A549 treated with CpdA at 1 μM for 4 hours (cell line): Measurements from ENCODE around the gene BACE1-AS. TPM values are rescaled to one million over a fixed set of nuclear protein-coding genes. Genes with fewer than 3 reads are reported as not detected.

Experiments
- total RNA-seq: library from RNA; stranded (reverse); fragments of 200-300 nt; extraction: Qiagen RNA extraction; gene quantifications from 5 replicates; pipeline ENCODE4 v1.2.3, GENCODE V29; 2022; ENCODE audit warnings: low read depth

The BACE1-AS gene
- total RNA-seq = 1.6 to 2.5 TPM (median 2.4 TPM) in 5 replicates

GRCh38 chr11:117290809-117291396 is at the start of gene BACE1-AS:
Gene BACE1-AS, plus strand, starts transcription at chr11:117291346.

GRCh38 chr11:117316197-117316961 is 25.2 kb downstream of the BACE1-AS start, which contains the start of gene BACE1:
Gene BACE1, minus strand, starts transcription at chr11:117316256. Its CDS starts 461 bp downstream, at chr11:117315795.

GRCh38 chr11:117327567-117328374 is 36.6 kb downstream of the BACE1-AS start, which contains the start of gene CEP164:
Gene CEP164, plus strand, starts transcription at chr11:117327854. Its CDS starts 10,733 bp downstream, at chr11:117338587.

Other genes with a start within 250 kb of the BACE1-AS start
- 8.2 to 10.5 TPM (median 8.9 TPM) in 5 replicates for gene SIK3, start 192.9 kb upstream of the BACE1-AS start, total RNA-seq
- gene PAFAH1B2, start 147.1 kb upstream of the BACE1-AS start, total RNA-seq = 33.0 to 45.5 TPM (median 35.0 TPM) in 5 replicates
- 3.9 to 5.5 TPM (median 4.8 TPM) in 5 replicates for gene SIDT2, start 112.6 kb upstream of the BACE1-AS start, total RNA-seq
- 58.2 to 141 TPM (median 109 TPM) in 5 replicates for gene TAGLN, start 92.0 kb upstream of the BACE1-AS start, total RNA-seq
- gene PCSK7, start 59.3 kb upstream of the BACE1-AS start, total RNA-seq = 14.6 to 20.2 TPM (median 17.4 TPM) in 5 replicates
- gene RNF214, start 58.7 kb upstream of the BACE1-AS start, total RNA-seq = 8.7 to 11.6 TPM (median 9.4 TPM) in 5 replicates
- 7.5 to 10.3 TPM (median 8.7 TPM) in 5 replicates for gene BACE1, start 24.9 kb downstream of the BACE1-AS start, total RNA-seq
- 15.1 to 18.5 TPM (median 17.3 TPM) in 5 replicates for gene CEP164, start 36.5 kb downstream of the BACE1-AS start, total RNA-seq